ENCODE measurements around the gene DEFB121.

The DEFB121 gene

GRCh38 chr20:31406115-31406514, at the start of gene DEFB121:
Gene DEFB121 (minus strand): TSS chr20:31406215. CDS start chr20:31406152, 63 bp downstream.
- no peak for TF ChIP-seq CTCF (IDR thresholded peaks at IDR 0.05; ENCODE audit: insufficient read depth, missing control alignments)
- DNase-seq (ENCODE audit: insufficient read length, low spot score) (no peak), FAIRE-seq (no peak)

GRCh38 chr20:31454361-31454760, 48.3 kb upstream of the DEFB121 start:
- TF ChIP-seq CTCF (IDR thresholded peaks at IDR 0.05; ENCODE audit: insufficient read depth, missing control alignments), result no peak
- no peak for DNase-seq (ENCODE audit: insufficient read length, low spot score)
- no peak for FAIRE-seq

- DNase-seq (ENCODE audit: insufficient read length, low spot score) (no peak), FAIRE-seq (no peak)
- TF ChIP-seq CTCF (IDR thresholded peaks at IDR 0.05; ENCODE audit: insufficient read depth, missing control alignments), result no peak
These were observed 46.6 kb upstream of the DEFB121 start for GRCh38 chr20:31452575-31452974.

- DNase-seq (ENCODE audit: insufficient read length, low spot score) (no peak), FAIRE-seq (no peak)
- TF ChIP-seq CTCF (IDR thresholded peaks at IDR 0.05; ENCODE audit: insufficient read depth, missing control alignments), result no peak
These were observed 43.7 kb upstream of the DEFB121 start for GRCh38 chr20:31449511-31450414.

GRCh38 chr20:31446084-31446819, 40.2 kb upstream of the DEFB121 start:
- FAIRE-seq, result no peak

GRCh38 chr20:31440012-31440659, 34.1 kb upstream of the DEFB121 start, which contains the start of gene DEFB123:
Gene DEFB123 (plus strand): TSS chr20:31440632. CDS start chr20:31440699, 67 bp downstream.
- FAIRE-seq (no peak), DNase-seq (ENCODE audit: insufficient read length, low spot score) (no peak)

More at GRCh38 chr20:31446084-31446819, 40.2 kb upstream of the DEFB121 start:
- TF ChIP-seq CTCF (IDR thresholded peaks at IDR 0.05; ENCODE audit: insufficient read depth, missing control alignments), result no peak
- DNase-seq (ENCODE audit: insufficient read length, low spot score), result no peak

More at GRCh38 chr20:31440012-31440659, 34.1 kb upstream of the DEFB121 start, which contains the start of gene DEFB123:
- TF ChIP-seq CTCF (IDR thresholded peaks at IDR 0.05; ENCODE audit: insufficient read depth, missing control alignments), result no peak

Measured in D721Med (cell line).